LNCaP clone FGC (cell line): ENCODE data around the gene ABCA3.
"Not testable (repeated sequence)": the region's sequence is repeated elsewhere in the genome, so short reads cannot be mapped to it uniquely, and the experiment has no call there.

Source experiments
- DNase-seq: peaks from one replicate; pipeline ENCODE4 v3.0.0-alpha.2; 2011; ENCODE audit warnings: low read depth
- H3K4me3 ChIP-seq: 2 replicates; pipeline ENCODE4 v1.5.1; 2011; ENCODE audit warnings: mild to moderate bottlenecking, low read depth, low read length, control low read depth
- CTCF ChIP-seq: IDR thresholded peaks from 2 replicates; pipeline ENCODE4 v1.5.1; 2012; ENCODE audit warnings: mild to moderate bottlenecking; ENCODE audit not compliant: control insufficient read depth, insufficient read depth; ENCODE audit errors: extremely low read depth

Gene ABCA3

DNA sequence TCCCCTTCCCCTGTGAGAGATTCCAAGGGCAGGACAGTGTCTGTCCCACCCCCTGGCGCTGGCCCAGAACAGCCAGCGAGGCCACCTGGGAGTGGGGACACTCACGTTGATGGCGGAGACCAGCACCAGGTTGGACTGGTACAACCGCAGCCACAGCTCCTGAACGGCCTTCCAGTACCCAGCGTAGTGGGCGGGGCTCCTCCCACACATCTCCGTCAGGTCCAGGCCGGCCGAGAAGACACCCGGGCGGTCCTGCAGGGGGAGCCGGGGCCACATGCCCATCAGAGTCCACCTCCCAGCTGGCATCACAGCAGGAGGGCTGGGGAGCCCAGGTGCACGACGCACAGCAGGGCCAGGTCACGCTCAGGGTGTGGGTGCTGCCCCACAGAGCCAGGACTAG, 96.2 kb downstream of the ABCA3 start:
- TF ChIP-seq CTCF = no peak
- DNase-seq = no peak
- H3K4me3 ChIP-seq = no peak overlapping the region

GRCh38 chr16:2243781-2244180, 96.7 kb downstream of the ABCA3 start:
- DNase-seq = no peak
- no peak overlapping the region for H3K4me3 ChIP-seq
- no peak for TF ChIP-seq CTCF

DNA sequence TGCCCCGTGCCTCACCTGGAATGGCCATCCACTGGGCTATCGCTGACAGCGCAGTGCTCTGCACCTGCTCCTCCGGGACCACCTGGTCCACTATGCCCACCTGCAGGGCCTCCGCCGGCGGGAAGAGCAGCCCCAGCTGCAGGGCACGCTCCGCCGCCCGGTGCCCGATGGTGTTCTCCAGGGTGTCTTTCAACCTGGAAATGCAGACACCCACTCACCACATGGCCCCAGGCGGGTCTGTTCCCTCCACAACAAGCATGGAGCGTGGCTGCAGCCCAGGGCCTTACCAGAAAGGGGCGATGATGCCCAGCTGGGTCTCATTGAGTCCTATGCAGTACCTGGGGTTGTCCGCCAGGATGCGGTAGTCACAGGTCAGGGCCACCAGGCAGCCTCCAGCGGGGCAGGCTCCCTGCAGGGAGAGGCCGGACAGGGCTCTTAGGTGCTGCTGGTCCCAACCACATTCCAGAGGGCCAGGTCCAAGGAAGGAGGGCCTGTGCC, 97.4 kb downstream of the ABCA3 start:
- DNase-seq = no peak
- H3K4me3 ChIP-seq = no peak overlapping the region
- no peak for TF ChIP-seq CTCF

- DNase-seq = no peak
- H3K4me3 ChIP-seq = no peak overlapping the region
- TF ChIP-seq CTCF = no peak
Observed at GRCh38 chr16:2242598-2242997, 97.9 kb downstream of the ABCA3 start.

- not testable (repeated sequence) for H3K4me3 ChIP-seq, DNase-seq
Observed at GRCh38 chr16:2240331-2240730, 100.2 kb downstream of the ABCA3 start.

- no peak overlapping the region for H3K4me3 ChIP-seq
- TF ChIP-seq CTCF = no peak
- DNase-seq = no peak
Observed at GRCh38 chr16:2238838-2239675, 101.5 kb downstream of the ABCA3 start.

DNA sequence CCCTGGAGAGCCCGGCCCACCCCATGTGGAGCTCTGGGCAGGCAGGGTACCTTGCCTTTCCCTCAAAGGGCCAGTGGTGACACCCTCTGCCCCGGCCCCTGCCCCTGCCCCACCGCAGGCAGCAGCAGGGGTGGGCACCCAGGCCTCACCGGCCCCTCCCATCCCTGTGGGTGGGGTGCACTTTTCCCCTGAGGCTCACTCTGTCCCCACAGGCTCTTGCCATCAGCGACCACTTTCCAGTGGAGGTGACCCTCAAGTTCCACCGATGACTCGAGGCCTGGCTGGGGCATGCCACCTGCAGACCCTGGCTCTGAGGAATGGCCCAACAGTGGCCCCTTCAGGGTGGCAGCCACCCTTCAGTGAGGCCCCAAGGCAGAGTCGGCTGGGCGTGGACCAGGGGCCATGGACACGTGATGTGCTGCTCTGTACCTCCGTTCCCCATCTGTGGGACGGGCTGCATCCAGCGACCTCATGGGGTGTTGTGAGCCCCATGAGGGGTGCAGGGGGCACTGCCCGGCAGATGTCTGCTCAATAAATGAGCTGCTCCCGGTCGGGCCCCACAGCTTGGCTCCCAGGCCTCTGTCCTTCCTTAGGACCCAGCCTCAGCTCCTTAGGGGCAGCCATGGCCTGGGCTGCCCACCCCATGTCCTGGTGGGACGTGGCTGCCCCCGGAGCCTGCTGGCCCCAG, 102.2 kb downstream of the ABCA3 start:
- no peak for TF ChIP-seq CTCF
- H3K4me3 ChIP-seq = no peak overlapping the region
- no peak for DNase-seq
